Ectodermal cell (in vitro differentiated cells): ENCODE results near the gene CAMLG. TPM values are rescaled to one million over a fixed set of nuclear protein-coding genes. Genes with fewer than 3 reads are reported as not detected.
"Not testable (repeated sequence)": the region's sequence is repeated elsewhere in the genome, so short reads cannot be mapped to it uniquely, and the experiment has no call there.

Experiments used
- H3K27ac ChIP-seq: 2 replicates; pipeline ENCODE4 v1.7.0; 2013; ENCODE audit warnings: mild to moderate bottlenecking, low read depth, low read length; ENCODE audit not compliant: insufficient read depth, poor library complexity, severe bottlenecking
- H3K27me3 ChIP-seq: 2 replicates; pipeline ENCODE4 v1.7.0; 2013; ENCODE audit warnings: mild to moderate bottlenecking, low read length; ENCODE audit not compliant: insufficient read depth, control insufficient read depth, poor library complexity, severe bottlenecking
- H3K36me3 ChIP-seq: one replicate; pipeline ENCODE4 v1.7.0; 2013; ENCODE audit warnings: low read length; ENCODE audit not compliant: control insufficient read depth, insufficient read depth
- H3K4me1 ChIP-seq: one replicate; pipeline ENCODE4 v1.7.0; 2013; ENCODE audit warnings: low read length; ENCODE audit not compliant: control insufficient read depth, insufficient read depth
- H3K4me3 ChIP-seq: 2 replicates; pipeline ENCODE4 v1.7.0; 2013; ENCODE audit warnings: low read depth, low read length, control low read depth; ENCODE audit not compliant: insufficient read depth
- H3K9me3 ChIP-seq: 2 replicates; pipeline ENCODE4 v1.7.0; 2013; ENCODE audit warnings: mild to moderate bottlenecking, low read length, moderate library complexity; ENCODE audit not compliant: control insufficient read depth
- WGBS, 2 experiments: methylation state at CpG; one replicate each; pipeline ENCODE4 v1.1.7; 2013; ENCODE audit warnings: missing lambda C conversion rate in 2 of 2; 5-methylcytosine and 5-hydroxymethylcytosine counted together
- polyA plus RNA-seq, 4 experiments: library from polyadenylated mRNA; stranded (reverse); fragments of 50-300 nt; gene quantifications; one replicate each; pipeline ENCODE4 v1.2.3, GENCODE V29; 2013

CAMLG gene
- polyA plus RNA-seq (2013, experiment 1 of 4) = 32.2 TPM
- 29.7 TPM for polyA plus RNA-seq (2013, experiment 2 of 4)
- 35.4 TPM for polyA plus RNA-seq (2013, experiment 3 of 4)
- polyA plus RNA-seq (2013, experiment 4 of 4) = 37.7 TPM

GRCh38 chr5:134738133-134738962 is at the start of gene CAMLG:
TSS of gene CAMLG (plus strand) at chr5:134738548. CDS start at chr5:134738621, 73 bp downstream.
- H3K4me3 ChIP-seq = peak within 1 kb of the TSS; percentile 85
- H3K27me3 ChIP-seq = no peaks in the 10 kb centered on the region
- WGBS, 2 experiments = 2% methylated on average over 66 of the region's 66 CpGs

GRCh38 chr5:134690144-134690543 is 48.2 kb upstream of the CAMLG start:
- H3K27ac ChIP-seq, H3K4me1 ChIP-seq, H3K9me3 ChIP-seq, H3K27me3 ChIP-seq, H3K4me3 ChIP-seq: not testable (repeated sequence)
- peaks cover 13% of the 10 kb centered on the region for H3K36me3 ChIP-seq
- 92 to 95% methylated on average over 8 of the region's 8 CpGs for WGBS, 2 experiments

More at GRCh38 chr5:134738133-134738962, at the start of gene CAMLG:
- Histone ChIP-seq H3K36me3 (no peaks in the 10 kb centered on the region), H3K27ac (peak within 1 kb of the TSS; percentile 96), H3K9me3 (no peaks in the 10 kb centered on the region), H3K4me1 (peaks cover 9% of the 10 kb centered on the region)

- H3K4me3 ChIP-seq = no peak overlapping the region
- no peaks in the 10 kb centered on the region for H3K9me3 ChIP-seq
- peaks cover 11% of the 10 kb centered on the region for H3K36me3 ChIP-seq
- no peaks in the 10 kb centered on the region for H3K4me1 ChIP-seq
- H3K27ac ChIP-seq = no peak overlapping the region
- no peaks in the 10 kb centered on the region for H3K27me3 ChIP-seq
Observed at GRCh38 chr5:134692722-134693121, 45.6 kb upstream of the CAMLG start.

GRCh38 chr5:134708301-134708700 is 30.0 kb upstream of the CAMLG start:
- Histone ChIP-seq H3K9me3 (no peaks in the 10 kb centered on the region), H3K27me3 (no peaks in the 10 kb centered on the region), H3K27ac (no peak overlapping the region), H3K36me3 (peaks cover 10% of the 10 kb centered on the region), H3K4me3 (no peak overlapping the region), H3K4me1 (no peaks in the 10 kb centered on the region)
- 97 to 100% methylated on average over 1 of the region's 1 CpG for WGBS, 2 experiments

GRCh38 chr5:134714120-134714519 is 24.2 kb upstream of the CAMLG start:
- H3K9me3 ChIP-seq = no peaks in the 10 kb centered on the region
- H3K27ac ChIP-seq = no peak overlapping the region
- WGBS, 2 experiments = 70 to 72% methylated on average over 5 of the region's 5 CpGs
- H3K27me3 ChIP-seq = no peaks in the 10 kb centered on the region
- H3K36me3 ChIP-seq = peaks cover 6% of the 10 kb centered on the region
- no peak overlapping the region for H3K4me3 ChIP-seq
- H3K4me1 ChIP-seq = no peaks in the 10 kb centered on the region

- Histone ChIP-seq H3K4me3 (no peak overlapping the region), H3K27me3 (no peaks in the 10 kb centered on the region), H3K4me1 (no peaks in the 10 kb centered on the region), H3K27ac (no peak overlapping the region), H3K9me3 (no peaks in the 10 kb centered on the region), H3K36me3 (peaks cover 10% of the 10 kb centered on the region)
- 96 to 98% methylated on average over 3 of the region's 3 CpGs for WGBS, 2 experiments
Observed at GRCh38 chr5:134714541-134714940, 23.8 kb upstream of the CAMLG start.

- not testable (repeated sequence) for H3K4me1 ChIP-seq, H3K27ac ChIP-seq, H3K9me3 ChIP-seq, H3K27me3 ChIP-seq, H3K4me3 ChIP-seq
- H3K36me3 ChIP-seq = peaks cover 11% of the 10 kb centered on the region
- 92 to 93% methylated on average over 3 to 4 of the region's 4 CpGs for WGBS, 2 experiments
Observed at GRCh38 chr5:134715466-134715865, 22.9 kb upstream of the CAMLG start.

GRCh38 chr5:134724872-134725271 is 13.5 kb upstream of the CAMLG start:
- 88 to 100% methylated on average over 1 of the region's 1 CpG for whole genome bisulfite sequencing, 2 experiments
- no peaks in the 10 kb centered on the region for H3K4me1 ChIP-seq
- H3K36me3 ChIP-seq = no peaks in the 10 kb centered on the region

GRCh38 chr5:134732819-134733218 is 5.5 kb upstream of the CAMLG start:
- Histone ChIP-seq H3K4me3 (no peak overlapping the region), H3K4me1 (no peaks in the 10 kb centered on the region), H3K27me3 (no peaks in the 10 kb centered on the region), H3K9me3 (no peaks in the 10 kb centered on the region), H3K27ac (no peak overlapping the region), H3K36me3 (no peaks in the 10 kb centered on the region)
- WGBS, 2 experiments = 94 to 97% methylated on average over 3 of the region's 3 CpGs

More at GRCh38 chr5:134724872-134725271, 13.5 kb upstream of the CAMLG start:
- H3K9me3 ChIP-seq = no peaks in the 10 kb centered on the region
- no peak overlapping the region for H3K27ac ChIP-seq
- no peaks in the 10 kb centered on the region for H3K27me3 ChIP-seq
- no peak overlapping the region for H3K4me3 ChIP-seq

- Histone ChIP-seq H3K4me3 (no peak overlapping the region), H3K36me3 (no peaks in the 10 kb centered on the region), H3K4me1 (peaks cover 9% of the 10 kb centered on the region), H3K9me3 (no peaks in the 10 kb centered on the region), H3K27ac (no peak overlapping the region), H3K27me3 (no peaks in the 10 kb centered on the region)
- 85 to 94% methylated on average over 4 of the region's 4 CpGs for WGBS, 2 experiments
Observed at GRCh38 chr5:134735243-134735642, 3.1 kb upstream of the CAMLG start.
